ENCODE data around the gene USP40.
A peak's percentile ranks its signal among the peaks of the same experiment; 100 is the strongest.
"Not testable (repeated sequence)": the region's sequence is repeated elsewhere in the genome, so short reads cannot be mapped to it uniquely, and the experiment has no call there.

The USP40 gene, protein sequence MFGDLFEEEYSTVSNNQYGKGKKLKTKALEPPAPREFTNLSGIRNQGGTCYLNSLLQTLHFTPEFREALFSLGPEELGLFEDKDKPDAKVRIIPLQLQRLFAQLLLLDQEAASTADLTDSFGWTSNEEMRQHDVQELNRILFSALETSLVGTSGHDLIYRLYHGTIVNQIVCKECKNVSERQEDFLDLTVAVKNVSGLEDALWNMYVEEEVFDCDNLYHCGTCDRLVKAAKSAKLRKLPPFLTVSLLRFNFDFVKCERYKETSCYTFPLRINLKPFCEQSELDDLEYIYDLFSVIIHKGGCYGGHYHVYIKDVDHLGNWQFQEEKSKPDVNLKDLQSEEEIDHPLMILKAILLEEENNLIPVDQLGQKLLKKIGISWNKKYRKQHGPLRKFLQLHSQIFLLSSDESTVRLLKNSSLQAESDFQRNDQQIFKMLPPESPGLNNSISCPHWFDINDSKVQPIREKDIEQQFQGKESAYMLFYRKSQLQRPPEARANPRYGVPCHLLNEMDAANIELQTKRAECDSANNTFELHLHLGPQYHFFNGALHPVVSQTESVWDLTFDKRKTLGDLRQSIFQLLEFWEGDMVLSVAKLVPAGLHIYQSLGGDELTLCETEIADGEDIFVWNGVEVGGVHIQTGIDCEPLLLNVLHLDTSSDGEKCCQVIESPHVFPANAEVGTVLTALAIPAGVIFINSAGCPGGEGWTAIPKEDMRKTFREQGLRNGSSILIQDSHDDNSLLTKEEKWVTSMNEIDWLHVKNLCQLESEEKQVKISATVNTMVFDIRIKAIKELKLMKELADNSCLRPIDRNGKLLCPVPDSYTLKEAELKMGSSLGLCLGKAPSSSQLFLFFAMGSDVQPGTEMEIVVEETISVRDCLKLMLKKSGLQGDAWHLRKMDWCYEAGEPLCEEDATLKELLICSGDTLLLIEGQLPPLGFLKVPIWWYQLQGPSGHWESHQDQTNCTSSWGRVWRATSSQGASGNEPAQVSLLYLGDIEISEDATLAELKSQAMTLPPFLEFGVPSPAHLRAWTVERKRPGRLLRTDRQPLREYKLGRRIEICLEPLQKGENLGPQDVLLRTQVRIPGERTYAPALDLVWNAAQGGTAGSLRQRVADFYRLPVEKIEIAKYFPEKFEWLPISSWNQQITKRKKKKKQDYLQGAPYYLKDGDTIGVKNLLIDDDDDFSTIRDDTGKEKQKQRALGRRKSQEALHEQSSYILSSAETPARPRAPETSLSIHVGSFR

DNA sequence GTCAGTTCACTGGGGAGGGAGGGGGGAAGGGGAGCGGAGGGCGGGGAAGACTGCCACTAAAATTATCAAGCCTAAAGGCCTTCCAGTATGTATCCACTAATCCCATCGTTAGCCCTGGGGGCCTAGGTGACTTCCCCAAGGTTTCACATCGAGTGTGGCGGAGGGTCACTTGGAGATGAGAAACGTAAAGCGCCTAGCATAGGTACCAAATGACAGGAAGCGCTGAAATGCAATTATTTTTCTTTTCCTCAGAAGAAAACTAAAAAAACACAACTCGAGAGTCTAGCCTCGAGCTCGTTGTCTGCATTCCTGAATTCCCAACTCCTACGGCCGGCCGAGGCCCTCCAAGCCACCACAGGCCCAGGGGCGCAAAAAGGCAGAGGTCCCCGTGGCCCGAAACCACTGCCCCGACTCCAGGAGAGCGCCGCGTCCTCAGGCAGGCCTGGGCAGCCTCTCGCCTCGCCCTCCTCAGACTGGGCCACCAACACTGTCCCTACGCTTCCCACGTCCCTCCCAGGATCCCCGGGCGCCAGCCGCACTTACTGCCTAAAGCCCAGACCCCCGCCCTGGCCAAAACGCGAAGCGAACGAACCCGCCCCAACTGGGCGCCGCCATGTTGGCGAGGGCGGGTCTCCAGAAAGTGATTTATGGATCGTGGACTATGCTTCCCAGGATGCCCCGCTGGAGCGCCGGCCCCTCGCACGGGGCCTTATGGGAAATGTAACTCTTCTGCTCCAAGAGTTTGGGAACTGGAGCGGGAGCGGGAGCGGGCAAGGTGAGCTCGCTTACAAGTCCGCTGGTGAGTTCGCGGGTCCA, at the start of gene USP40:
Gene USP40 (minus strand): TSS at position 642 of the 816 bp plus-strand sequence. CDS start 1,228 bp downstream, outside the sequence.
- peak; percentile 42 for DNase-seq (ENCODE audit: low read depth)

DNA sequence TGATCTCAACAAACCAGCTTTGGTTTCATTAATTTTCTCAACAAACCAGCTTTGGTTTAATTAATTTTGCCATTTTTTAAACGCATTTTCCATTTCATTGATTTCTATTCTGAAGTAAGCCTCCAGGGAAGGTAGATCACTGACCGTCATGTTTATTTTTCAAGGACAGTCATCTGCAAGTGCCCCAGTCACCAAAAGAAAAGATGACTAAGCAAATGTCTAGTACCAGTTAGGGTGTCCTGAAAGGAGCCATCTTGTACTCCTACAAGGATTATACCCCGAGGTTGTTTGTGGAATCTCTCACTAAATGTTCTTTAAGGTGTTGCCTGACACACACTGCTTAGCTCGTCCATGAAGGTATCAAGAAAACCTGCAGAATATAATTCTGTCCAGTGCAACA, 44.7 kb upstream of the USP40 start:
- DNase-seq (ENCODE audit: low read depth), result no peak

DNA sequence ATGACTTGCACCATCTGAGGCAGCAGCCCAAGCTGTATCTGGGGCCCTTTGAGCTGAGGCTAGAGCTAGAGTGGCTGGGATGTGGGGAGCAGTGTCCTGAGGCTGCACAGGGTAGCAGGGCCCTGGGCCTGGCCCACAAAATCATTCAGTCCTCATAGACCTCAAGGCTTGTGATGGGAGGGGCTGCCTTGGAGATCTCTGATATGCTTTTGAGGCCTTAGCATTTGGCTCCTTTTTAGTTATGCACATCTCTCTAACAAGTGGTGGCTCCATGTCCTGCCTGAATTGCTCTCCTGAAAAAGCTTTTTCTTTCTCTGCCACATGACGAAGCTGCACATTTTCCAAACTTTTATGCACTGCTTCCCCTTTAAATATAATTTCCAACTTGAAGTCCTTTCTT, 39.1 kb upstream of the USP40 start:
- no peak for DNase-seq (ENCODE audit: low read depth)

DNA sequence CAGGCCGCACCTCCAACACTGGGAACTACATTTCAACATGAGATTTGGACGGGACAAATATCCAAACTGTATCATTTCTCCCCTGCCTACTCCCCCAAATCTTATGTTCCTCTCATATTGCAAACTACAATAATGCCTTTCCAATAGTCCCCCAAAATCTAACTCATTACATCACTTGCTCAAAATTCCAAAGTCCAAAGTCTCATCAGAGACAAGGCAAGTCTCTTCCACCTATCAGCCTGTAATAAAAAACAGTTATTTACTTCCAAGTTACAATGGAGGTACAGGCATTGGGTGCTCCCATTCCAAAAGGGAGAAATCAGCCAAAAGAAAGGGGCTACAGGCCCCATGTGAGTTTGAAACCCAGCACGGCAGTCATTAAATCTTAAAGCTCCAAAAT, 38.2 kb upstream of the USP40 start:
- no peak for DNase-seq (ENCODE audit: low read depth)

DNA sequence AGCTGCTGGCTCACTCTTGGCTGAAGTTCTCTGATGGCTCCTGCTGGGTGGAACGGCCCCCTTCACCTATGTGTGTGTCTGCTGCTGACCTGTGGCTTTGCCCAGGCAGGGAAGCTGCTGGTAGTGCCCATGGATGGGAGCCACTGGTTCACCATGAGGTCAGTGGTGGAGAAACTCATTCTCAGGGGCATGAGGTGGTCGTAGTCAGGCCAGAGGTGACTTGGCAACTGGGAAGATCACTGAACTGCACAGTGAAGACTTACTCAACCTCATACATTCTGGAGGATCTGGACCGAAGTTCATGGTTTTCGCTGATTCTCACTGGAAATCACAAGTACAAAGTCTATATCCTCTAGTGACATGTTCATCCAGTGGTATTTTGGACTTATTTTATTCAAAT, 36.9 kb upstream of the USP40 start:
- no peak for DNase-seq (ENCODE audit: low read depth)

DNA sequence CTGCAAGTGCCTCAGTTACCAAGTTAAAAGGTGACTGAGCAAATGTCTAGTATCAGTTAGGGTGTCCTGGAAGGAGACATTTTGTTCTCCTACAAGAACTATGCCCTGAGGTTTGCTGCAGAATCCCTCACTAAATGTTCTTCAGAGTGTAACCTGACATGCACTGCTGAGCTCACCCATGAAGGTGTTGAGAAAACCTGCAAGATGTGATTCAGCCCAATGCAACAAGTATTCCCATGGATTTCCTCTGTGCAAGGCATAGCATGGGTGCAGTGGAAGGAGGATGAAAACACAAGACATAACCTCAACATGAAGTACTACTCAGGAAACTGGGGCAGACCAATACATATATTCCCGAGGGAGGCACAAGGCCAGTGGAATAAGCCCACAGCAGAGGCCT, 35.5 kb upstream of the USP40 start:
- no peak for DNase-seq (ENCODE audit: low read depth)

DNA sequence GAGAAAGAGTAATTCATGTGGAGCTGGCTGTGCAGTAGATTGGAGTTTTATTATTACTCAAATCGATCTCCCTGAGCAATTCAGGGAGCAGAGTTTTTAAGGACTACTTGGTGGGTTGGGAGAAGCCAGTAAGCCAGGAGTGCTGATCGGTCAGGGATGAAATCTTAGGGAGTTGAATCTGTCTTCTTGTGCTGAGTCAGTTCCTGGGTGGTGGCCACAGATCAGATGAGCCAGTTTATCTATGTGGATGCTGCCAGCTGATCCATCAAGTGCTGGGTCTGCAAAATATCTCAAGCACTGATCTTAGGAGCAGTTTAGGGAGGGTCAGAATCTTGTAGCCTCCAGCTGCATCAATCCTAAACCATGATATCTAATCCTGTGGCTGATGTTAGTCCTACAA, 33.8 kb upstream of the USP40 start:
- DNase-seq (ENCODE audit: low read depth), result no peak

DNA sequence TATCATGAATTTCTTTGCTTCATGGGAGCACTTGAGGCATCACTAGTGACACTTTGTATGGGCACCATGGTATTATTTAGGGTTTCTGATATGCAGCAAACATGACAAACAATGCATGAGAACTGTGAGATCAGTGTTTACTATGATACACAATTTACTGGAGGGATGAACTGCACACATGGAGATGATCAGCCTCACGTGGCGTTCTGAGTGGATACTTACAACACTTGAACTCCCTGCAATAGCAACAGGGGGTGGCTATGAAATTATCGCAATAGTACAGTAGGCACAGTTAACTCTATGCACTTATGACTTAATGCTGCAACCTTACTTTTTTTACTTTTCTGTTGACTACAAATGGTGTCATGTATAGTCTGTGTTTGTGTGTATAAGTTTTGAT, 32.4 kb upstream of the USP40 start:
- DNase-seq (ENCODE audit: low read depth), result no peak

DNA sequence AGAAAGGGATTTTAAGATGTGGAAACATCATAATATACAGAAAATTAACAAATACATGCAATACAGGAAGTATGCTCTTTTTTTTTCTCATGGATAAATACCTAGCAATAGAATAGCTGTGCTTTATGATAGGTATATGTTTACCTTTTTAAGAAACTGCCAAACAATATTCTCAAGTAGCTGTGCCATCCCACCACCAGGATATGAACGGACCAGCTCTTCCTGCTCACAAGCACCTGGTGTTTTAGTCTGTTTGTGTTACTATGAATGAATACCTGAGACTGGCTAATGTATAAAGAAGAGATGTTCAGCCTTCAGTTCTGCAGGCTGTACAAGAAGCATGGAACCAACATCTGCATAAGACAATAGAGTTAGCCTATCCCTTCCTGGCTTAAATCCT, 30.9 kb upstream of the USP40 start:
- DNase-seq (ENCODE audit: low read depth), result no peak

DNA sequence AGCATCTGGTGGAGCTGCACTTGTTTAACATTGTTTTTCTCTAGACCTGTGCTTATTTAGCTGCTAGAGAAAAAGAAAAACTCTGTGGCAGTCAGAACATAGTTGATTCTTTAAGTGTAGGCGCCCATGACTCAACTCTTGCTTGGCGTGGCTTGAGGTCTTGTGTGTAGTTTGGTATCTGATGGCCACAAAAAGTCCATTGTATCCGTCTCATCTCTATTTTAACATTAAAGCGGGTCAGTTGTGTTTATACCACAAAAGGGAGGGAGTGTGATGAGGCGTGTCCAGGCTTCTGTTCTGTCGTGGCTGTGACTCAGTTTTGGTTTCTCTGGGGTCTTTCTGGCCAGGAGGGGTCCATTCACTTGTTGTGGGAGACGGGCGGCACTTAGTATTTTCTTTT, 26.6 kb upstream of the USP40 start:
- no peak for DNase-seq (ENCODE audit: low read depth)

DNA sequence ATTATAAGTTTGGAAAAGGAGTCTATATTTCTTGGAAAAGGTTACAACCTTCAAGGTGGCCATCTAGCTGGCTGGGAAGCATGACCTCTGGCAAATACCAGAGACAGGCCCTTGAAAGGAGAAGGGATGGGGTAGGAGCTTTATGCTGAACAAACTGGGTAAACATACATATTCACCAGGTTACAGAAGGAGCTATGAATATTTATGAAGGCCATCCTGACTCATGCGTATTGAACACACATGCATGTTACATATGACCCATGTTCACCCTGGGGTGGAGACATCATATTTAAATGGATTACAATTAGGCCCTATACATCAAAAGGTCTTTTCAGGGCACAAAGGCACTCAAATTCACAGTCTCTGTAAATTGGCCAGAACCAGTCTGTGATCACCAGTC, 26.1 kb upstream of the USP40 start:
- not testable (repeated sequence) for DNase-seq (ENCODE audit: low read depth)

DNA sequence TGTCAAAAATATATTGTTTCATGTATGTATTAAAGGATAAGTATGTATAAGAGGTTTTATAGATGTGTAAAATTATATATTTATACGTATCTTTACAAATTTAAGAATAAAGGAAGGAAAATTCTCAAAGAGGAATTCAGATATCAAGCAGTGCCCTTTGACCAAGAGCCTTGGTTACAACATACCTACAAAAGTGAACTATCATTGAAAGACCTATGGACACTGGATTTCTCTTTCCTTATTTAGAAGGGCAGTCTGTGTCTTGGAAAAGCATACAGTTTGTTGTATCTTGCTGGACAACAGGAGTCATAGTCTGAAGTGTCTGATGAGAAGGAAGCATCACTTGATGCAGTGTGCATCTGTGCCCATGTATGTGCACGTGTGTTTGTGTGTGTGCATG, 21.8 kb upstream of the USP40 start:
- no peak for DNase-seq (ENCODE audit: low read depth)

DNA sequence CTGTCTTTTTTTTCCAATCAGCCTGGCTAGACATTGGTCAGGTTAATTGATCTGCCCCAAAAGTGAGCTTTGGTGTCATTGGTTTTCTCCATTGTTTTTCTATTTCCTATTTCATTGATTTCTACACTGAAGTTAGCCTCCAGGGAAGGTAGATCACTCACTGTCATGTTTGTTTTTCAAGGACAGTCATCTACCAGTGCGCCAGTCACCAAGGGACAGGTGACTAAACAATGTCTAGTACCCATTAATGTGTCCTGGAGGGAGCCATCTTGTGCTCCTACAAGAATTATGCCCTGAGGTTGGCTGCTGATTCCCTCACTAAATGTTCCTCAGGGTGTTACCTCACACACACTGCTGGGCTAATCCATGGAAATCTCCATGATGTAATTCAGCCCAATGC, 17.6 kb upstream of the USP40 start:
- no peak for DNase-seq (ENCODE audit: low read depth)

DNA sequence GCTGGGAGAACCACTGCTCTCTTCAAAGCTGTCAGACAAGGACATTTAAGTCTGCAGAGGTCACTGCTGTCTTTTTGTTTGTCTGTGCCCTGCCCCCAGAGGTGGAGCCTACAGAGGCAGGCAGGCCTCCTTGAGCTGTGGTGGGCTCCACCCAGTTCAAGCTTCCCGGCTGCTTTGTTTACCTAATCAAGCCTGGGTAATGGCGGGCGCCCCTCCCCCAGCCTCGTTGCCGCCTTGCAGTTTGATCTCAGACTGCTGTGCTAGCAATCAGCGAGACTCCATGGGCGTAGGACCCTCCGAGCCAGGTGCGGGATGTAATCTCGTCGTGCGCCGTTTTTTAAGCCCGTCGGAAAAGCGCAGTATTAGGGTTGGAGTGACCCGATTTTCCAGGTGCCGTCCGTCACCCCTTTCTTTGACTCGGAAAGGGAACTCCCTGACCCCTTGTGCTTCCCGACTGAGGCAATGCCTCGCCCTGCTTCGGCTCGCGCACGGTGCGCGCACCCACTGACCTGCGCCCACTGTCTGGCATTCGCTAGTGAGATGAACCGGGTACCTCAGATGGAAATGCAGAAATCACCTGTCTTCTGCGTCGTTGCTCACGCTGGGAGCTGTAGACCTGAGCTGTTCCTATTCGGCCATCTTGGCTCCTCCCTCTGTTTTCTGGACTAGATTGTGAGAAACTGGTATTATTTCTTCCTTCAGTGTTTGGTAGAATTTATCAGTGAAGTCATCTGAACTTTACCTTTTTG, 16.8 kb upstream of the USP40 start:
- not testable (repeated sequence) for DNase-seq (ENCODE audit: low read depth)

DNA sequence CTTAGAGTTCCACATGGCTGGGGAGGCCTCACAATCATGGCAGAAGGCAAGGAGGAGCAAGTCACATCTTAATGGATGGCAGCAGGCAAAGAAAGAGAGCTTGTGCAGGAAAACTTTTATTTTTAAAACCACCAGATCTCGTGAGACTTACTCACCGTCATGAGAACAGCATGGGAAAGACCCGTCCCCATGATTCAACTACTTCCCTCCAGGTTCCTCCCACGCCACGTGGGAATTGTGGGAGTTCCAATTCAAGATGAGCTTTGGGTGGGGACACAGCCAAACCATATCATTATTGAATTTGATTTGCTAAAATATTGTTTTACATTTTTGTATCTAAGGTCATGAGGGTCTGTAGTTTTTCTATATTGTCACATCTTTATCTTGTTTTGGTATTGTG, 10.8 kb upstream of the USP40 start:
- DNase-seq (ENCODE audit: low read depth), result not testable (repeated sequence)

DNA sequence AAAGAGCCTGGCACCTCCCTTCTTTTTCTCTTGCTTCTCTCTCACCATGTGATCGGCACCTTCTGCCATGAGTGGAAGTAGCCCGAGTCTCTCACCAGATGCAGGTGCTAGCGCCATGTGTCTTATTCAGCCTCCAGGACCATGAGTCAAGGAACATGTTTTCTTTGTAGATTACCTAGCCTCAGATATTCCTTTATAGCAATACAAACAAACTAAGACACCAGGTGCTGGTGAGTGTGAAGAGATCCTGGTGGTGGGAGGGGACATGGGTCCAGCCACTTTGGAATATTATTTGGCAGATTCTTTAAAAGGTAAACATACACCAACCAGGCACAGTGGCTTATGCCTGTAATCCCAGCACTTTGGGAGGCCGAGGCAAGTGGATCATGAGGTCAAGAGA, 5.9 kb upstream of the USP40 start:
- no peak for DNase-seq (ENCODE audit: low read depth)

DNA sequence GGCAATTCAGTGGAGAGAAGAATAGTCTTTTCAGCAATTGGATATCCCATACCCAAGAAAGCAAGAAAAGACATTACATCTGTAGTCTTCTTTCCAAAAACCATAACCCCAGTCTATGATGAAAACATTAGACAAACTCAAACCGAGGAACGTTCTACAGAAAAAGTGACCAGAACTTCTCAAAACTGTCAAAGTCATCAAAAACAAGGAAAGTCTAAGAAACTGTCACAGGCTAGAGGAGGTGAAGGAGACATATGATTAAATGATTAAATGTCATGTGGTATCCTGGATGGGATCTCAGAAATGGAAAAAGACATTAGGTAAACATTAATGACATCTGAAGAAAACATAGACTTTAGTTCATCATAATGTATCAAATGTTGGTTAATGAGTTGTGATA, 4.9 kb upstream of the USP40 start:
- no peak for DNase-seq (ENCODE audit: low read depth)

DNA sequence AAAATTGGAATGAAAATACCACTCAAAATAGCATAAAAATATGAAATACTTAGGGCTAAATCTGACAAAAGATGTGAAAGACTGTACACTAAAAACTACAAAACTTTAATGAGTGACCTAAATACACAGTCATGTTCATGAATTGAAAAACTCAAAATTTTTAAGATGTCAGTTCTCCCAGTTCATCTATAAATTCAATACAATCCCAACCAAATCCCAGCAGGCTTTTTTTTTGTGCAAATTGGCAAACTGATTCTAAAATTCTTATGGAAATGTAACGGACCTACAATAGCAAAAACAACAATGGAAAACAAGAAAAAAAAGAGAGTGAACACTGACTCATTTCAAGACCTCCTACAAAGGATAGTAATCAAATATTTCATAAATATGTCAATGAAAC, 4.4 kb upstream of the USP40 start:
- DNase-seq (ENCODE audit: low read depth), result no peak

DNA sequence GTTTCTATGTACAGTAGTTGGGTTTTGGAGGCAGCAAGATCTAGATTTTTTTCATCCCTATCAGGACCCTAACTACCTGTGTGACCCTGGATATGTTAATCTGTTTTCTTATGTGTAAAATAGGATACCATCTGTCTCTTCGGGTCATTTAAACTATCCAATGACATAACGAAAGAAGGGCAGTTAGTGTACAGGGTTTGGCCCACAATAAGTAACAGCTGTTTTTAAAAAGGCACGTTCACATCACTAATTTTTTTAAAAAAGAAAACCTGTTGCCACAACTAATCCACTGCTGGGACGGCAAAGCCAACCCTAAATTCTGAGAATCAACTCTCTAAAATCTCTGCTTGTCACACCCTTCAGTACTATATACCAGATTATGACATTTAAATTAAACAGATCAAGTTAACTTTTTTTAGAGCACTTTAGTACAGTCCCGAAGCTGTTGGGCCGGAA, 869 bp downstream of the USP40 start:
- DNase-seq (ENCODE audit: low read depth), result no peak

DNA sequence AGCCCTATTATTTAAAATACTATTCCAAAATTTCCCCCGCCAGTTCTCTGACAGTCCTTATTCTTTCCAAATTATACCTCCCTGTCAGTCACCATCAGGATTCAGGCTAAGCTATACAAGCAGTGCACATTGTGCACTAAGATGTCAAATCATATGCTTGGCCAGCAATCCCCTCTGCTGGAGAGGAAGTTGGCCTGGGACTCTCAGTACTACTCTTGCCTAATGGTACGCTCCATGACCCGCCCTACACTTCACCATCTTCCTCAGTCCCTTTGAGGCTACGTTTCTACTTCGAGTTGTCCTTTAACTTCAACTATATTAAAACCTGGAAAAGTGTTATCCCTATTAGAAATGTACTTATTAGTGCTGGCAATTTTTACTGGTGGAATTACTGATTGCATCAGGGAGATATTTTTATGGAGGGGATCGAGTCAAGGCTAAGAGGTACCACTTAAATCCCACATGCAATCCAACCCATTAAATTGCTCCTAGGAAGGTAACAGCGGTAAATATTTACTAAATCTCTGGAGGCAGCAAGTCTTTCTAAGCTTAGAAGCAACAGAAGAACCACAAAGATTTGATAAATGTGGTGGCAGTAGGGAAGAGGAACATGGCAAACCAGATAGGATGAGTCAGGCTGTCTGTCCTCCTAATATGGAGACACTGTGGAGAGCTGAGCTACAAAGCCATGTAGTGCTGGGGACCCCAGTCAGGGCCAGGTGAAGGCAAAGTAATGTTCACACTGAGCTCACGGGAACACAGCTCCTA, 2.7 kb downstream of the USP40 start:
- no peak for DNase-seq (ENCODE audit: low read depth)

All from activated T-cell treated with anti-CD3 and anti-CD28 coated beads for 1 hour (primary cell).